ENCODE data around the gene PTRHD1.

Gene PTRHD1

GRCh38 chr2:24762518-24762917 lies 30.7 kb downstream of the PTRHD1 start:
- no peak for DNase-seq

GRCh38 chr2:24761866-24762265 lies 31.3 kb downstream of the PTRHD1 start:
- peak in 4 of 58 donors; percentile 1 to 6 (median 4) for DNase-seq

GRCh38 chr2:24756789-24757188 lies 36.4 kb downstream of the PTRHD1 start:
- no peak for DNase-seq

- no peak for DNase-seq
Measured at GRCh38 chr2:24754985-24755705, 38.0 kb downstream of the PTRHD1 start.

GRCh38 chr2:24749069-24749691 lies 44.0 kb downstream of the PTRHD1 start:
- no peak for DNase-seq

GRCh38 chr2:24747299-24747698 lies 45.9 kb downstream of the PTRHD1 start:
- DNase-seq, result no peak

GRCh38 chr2:24745825-24746224 lies 47.4 kb downstream of the PTRHD1 start:
- no peak for DNase-seq

- DNase-seq, result no peak
Measured at GRCh38 chr2:24744356-24744755, 48.8 kb downstream of the PTRHD1 start.

- no peak for DNase-seq
Measured at GRCh38 chr2:24743924-24744323, 49.3 kb downstream of the PTRHD1 start.

GRCh38 chr2:24742730-24743129 lies 50.5 kb downstream of the PTRHD1 start:
- no peak for DNase-seq

GRCh38 chr2:24740142-24740541 lies 53.0 kb downstream of the PTRHD1 start:
- no peak for DNase-seq

Data from anterior cingulate cortex (tissue), 58 donors.